Brain microvascular endothelial cell (primary cell): ENCODE measurements around the gene WAS.

Source experiments
- DNase-seq: peaks from one replicate; pipeline ENCODE4 v3.0.0-alpha.2; 2020
- H3K27ac ChIP-seq: fragments of 250-450 bp; sonication (Bioruptor Pico); 2 replicates; pipeline ENCODE4 v1.5.1; 2020; ENCODE audit warnings: mild to moderate bottlenecking, moderate library complexity
- H3K27me3 ChIP-seq: fragments of 250-450 bp; sonication (Bioruptor Pico); replicated peaks from 2 replicates; pipeline ENCODE4 v1.5.1; 2020; ENCODE audit warnings: mild to moderate bottlenecking
- H3K36me3 ChIP-seq: fragments of 250-450 bp; sonication (Bioruptor Pico); replicated peaks from 2 replicates; pipeline ENCODE4 v1.5.1; 2020; ENCODE audit warnings: mild to moderate bottlenecking
- H3K4me3 ChIP-seq: 2 replicates; pipeline ENCODE4 v1.5.1; 2011; ENCODE audit warnings: low read depth, mild to moderate bottlenecking, control low read depth, low read length, moderate library complexity
- in situ Hi-C: cut with HindIII; loops from 2 replicates; pipeline ENCODE4 v1.10.0; 2017; ENCODE audit warnings: low sequenced_read_pairs, low pct_ligation_motif_present
- TF ChIP-seq, protein P1 (sequence below): IDR thresholded peaks from 2 replicates; pipeline ENCODE4 v1.5.1; 2011; ENCODE audit warnings: low read depth, mild to moderate bottlenecking, moderate library complexity, low read length, control low read depth, inconsistent platforms; ENCODE audit errors: missing control alignments

Gene WAS

DNA sequence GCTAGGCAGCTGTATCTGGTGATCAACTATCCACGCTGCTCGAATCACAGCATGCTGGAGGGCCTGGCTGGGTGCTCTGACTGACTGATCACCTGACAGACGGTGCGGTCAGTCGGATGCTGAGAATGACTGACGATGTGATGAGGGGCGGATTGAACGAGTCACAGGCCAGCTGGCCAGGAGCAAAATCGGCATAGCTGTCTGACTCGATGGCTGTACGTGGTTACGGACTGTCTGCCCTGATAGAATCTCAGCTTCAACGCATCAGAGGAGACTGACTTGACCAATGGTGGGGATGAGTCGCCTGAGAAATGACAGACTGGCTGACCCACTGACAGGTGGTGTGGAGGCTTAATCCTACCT lies 11.9 kb downstream of the WAS start:
- Histone ChIP-seq H3K27ac (no peak overlapping the region), H3K4me3 (peak overlapping the region; percentile 64)
- in situ Hi-C loops = no loop called here

DNA sequence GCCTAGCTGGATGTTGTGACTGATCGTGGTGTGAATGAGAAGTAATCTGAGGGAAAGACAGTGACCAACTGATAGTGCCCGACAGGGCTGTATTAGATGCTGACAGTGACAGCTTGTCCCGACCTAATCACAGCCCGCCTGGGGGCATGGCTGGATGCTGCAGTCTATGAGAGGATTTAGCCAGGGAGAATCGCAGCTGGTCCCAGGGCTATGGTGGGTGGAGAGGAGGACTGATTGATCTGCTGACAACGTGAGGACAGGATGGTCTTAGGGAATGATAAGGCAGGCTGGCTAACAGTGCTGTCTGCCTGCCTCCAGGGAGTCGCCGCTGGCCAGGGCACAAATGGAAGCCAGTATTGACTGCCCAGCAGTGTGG lies 12.3 kb downstream of the WAS start:
- TF ChIP-seq, protein P1, sequence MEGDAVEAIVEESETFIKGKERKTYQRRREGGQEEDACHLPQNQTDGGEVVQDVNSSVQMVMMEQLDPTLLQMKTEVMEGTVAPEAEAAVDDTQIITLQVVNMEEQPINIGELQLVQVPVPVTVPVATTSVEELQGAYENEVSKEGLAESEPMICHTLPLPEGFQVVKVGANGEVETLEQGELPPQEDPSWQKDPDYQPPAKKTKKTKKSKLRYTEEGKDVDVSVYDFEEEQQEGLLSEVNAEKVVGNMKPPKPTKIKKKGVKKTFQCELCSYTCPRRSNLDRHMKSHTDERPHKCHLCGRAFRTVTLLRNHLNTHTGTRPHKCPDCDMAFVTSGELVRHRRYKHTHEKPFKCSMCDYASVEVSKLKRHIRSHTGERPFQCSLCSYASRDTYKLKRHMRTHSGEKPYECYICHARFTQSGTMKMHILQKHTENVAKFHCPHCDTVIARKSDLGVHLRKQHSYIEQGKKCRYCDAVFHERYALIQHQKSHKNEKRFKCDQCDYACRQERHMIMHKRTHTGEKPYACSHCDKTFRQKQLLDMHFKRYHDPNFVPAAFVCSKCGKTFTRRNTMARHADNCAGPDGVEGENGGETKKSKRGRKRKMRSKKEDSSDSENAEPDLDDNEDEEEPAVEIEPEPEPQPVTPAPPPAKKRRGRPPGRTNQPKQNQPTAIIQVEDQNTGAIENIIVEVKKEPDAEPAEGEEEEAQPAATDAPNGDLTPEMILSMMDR = no peak
- peak overlapping the region; percentile 18 for H3K27ac ChIP-seq
- H3K36me3 ChIP-seq = no peaks in the 10 kb centered on the region
- no peaks in the 10 kb centered on the region for H3K27me3 ChIP-seq
- in situ Hi-C loops = no loop called here
- peak overlapping the region; percentile 64 for H3K4me3 ChIP-seq
- no peak for DNase-seq

More for the DNA sequence above, 11.9 kb downstream of the WAS start:
- TF ChIP-seq, protein P1 = no peak
- Histone ChIP-seq H3K36me3 (no peaks in the 10 kb centered on the region), H3K27me3 (no peaks in the 10 kb centered on the region)
- DNase-seq = no peak

DNA sequence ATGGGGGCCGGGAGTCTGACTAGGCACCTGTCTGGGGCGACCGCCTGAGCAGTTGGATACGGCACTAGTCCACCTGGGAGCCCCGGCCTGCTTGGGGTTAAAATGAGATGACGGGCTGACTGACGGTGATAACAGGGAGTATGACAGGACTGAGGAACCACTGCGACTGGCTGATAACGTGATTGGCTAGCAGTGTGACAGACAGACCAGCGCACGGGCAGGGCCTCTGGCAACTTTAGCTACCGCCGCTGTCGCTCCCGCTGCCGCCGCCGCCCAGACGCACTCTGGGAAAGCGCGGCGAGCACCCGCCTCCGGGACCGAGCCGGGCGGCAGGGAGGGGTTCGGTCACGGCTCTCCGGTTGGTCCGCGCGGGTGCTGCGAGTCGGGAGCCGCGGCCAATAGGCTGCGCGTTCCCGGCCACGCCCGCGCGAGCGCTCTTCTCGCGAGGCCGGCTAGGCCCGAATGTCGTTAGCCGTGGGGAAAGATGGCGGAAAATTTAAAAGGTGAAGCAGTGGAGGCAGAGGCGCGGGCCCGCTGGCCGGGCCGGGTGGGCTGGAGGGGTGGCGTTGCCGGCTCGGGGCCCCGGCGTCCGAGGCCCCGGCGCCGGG lies 12.8 kb downstream of the WAS start, which contains the start of gene SUV39H1:
TSS of gene SUV39H1 (plus strand) at position 434 of the 608 bp plus-strand sequence. CDS start at position 485, 51 bp downstream.
- in situ Hi-C loops = no loop called here
- peak within 1 kb of the TSS; percentile 40 for H3K27ac ChIP-seq
- no peaks in the 10 kb centered on the region for H3K36me3 ChIP-seq
- TF ChIP-seq, protein P1 = no peak
- DNase-seq = peak; percentile 69
- H3K4me3 ChIP-seq = peak within 1 kb of the TSS; percentile 64
- no peaks in the 10 kb centered on the region for H3K27me3 ChIP-seq

DNA sequence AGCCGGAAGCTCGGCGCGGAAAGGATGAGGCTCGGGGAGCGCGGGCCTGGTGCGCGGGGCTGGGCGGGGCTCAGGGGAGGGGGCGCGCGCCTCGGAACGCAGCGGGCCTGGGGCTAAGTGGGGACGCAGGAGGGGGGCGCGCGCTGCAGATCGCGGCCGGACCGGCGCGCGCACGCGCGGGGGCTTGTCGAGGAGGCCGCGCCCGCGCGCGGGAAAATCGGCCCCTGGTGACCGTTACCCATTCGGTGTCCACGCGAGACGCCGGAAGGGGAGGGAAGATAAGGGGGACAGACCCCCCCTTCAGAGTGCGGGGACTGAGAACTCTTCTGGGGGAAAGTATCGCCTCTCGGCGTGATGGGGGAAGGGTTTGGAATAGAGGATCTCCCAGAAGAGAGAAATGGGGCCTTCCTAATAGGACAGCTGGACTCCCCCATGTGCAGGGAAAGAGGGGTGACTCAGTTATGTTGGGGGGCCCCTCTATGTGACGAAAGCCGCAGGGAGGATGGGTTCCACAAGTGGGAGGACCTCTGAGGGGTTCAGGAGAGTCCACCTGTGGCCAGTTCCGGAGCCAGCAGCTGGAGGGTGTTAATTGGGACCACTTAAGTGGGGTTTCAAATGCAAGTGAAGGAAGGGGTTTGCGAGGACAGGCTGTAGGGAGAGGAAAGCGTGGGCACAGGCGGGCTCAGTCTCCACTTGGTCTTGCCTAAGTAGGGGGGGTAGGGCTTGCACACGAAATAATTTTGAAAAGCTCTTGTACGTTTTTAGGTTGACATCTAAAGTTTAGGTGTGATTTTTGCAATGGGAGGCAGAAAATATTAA lies 13.5 kb downstream of the WAS start:
- TF ChIP-seq, protein P1 = no peak

DNA sequence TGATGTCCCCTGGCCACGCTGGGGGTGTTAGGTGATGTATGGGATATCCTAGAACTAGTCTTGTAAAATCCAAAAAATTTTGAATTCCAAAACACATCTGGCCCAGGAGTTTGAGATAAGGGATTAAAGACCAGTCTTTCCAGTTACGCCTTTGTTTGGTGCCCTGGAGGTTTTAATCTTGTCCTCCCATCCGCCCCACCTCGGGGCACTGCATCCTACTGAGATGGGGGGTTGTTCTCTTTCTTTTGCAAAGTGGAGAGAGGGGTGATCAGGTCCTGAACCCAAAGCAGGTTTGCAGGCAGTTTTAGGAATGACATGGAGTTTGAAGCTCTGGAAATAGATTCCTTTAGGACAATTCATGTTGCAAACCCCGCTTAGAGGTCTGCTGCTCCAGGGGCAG lies 14.7 kb downstream of the WAS start:
- in situ Hi-C loops = no loop called here
- Histone ChIP-seq H3K27me3 (no peaks in the 10 kb centered on the region), H3K36me3 (no peaks in the 10 kb centered on the region), H3K4me3 (no peak overlapping the region), H3K27ac (no peak overlapping the region)
- TF ChIP-seq, protein P1 = no peak
- no peak for DNase-seq

More for the DNA sequence above, 13.5 kb downstream of the WAS start:
- no peak for DNase-seq
- in situ Hi-C loops = no loop called here
- H3K4me3 ChIP-seq = peak overlapping the region; percentile 63
- H3K27ac ChIP-seq = peak overlapping the region; percentile 40
- H3K36me3 ChIP-seq = no peaks in the 10 kb centered on the region
- no peaks in the 10 kb centered on the region for H3K27me3 ChIP-seq
